ENCODE results near the gene RGMA. TPM values are rescaled to one million over a fixed set of nuclear protein-coding genes. Genes with fewer than 3 reads are reported as not detected.

Gene RGMA
- total RNA-seq, 1 experiment from 2014 or later: 1.3 TPM

- H3K4me2 ChIP-seq (ENCODE audit: low read length): no peak overlapping the region
- POLR2A ChIA-PET (ENCODE audit: unreplicated experiment): no interaction called here
- no peaks in the 10 kb centered on the region for H3K36me3 ChIP-seq (ENCODE audit: low read depth, low read length)
- no peak overlapping the region for H3K9ac ChIP-seq (ENCODE audit: low read length)
- H3K9me3 ChIP-seq (ENCODE audit: low read length): no peaks in the 10 kb centered on the region
- intact Hi-C loops (cut with micrococcal nuclease): no loop called here
- H3K9me2 ChIP-seq (replicated peaks; ENCODE audit: low read length): no peaks in the 10 kb centered on the region
- no peak for DNase-seq
- H3F3A ChIP-seq (ENCODE audit: low read length, unreplicated experiment): no peaks in the 10 kb centered on the region
- H3K79me2 ChIP-seq (ENCODE audit: low read length): no peaks in the 10 kb centered on the region
- H4K20me1 ChIP-seq (ENCODE audit: low read length): no peaks in the 10 kb centered on the region
- BruUV-seq (replicated peaks): no TSS peak
- H2AFZ ChIP-seq (ENCODE audit: low read length): no peak overlapping the region
- TF ChIP-seq EZH2phosphoT487 (IDR thresholded peaks at IDR 0.05; ENCODE audit: borderline replicate concordance, low read length) (no peak), EZH2 (IDR thresholded peaks at IDR 0.05; ENCODE audit: low read length, unreplicated experiment) (no peak)
- TF ChIP-seq, protein P1, sequence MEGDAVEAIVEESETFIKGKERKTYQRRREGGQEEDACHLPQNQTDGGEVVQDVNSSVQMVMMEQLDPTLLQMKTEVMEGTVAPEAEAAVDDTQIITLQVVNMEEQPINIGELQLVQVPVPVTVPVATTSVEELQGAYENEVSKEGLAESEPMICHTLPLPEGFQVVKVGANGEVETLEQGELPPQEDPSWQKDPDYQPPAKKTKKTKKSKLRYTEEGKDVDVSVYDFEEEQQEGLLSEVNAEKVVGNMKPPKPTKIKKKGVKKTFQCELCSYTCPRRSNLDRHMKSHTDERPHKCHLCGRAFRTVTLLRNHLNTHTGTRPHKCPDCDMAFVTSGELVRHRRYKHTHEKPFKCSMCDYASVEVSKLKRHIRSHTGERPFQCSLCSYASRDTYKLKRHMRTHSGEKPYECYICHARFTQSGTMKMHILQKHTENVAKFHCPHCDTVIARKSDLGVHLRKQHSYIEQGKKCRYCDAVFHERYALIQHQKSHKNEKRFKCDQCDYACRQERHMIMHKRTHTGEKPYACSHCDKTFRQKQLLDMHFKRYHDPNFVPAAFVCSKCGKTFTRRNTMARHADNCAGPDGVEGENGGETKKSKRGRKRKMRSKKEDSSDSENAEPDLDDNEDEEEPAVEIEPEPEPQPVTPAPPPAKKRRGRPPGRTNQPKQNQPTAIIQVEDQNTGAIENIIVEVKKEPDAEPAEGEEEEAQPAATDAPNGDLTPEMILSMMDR (conservative IDR thresholded peaks at IDR 0.05; ENCODE audit: low read depth, low read length): no peak
- no peaks in the 10 kb centered on the region for H3K4me1 ChIP-seq (ENCODE audit: insufficient read depth, low read length)
- no peak overlapping the region for H3K4me3 ChIP-seq (ENCODE audit: low read length)
- no peak for ATAC-seq
- H3K27me3 ChIP-seq (ENCODE audit: low read length): peaks cover 90% of the 10 kb centered on the region
- CTCF ChIA-PET: no interaction called here
- no peak overlapping the region for H3K27ac ChIP-seq (ENCODE audit: low read length)
Measured at GRCh38 chr15:93080451-93080850, 8.6 kb downstream of the RGMA start.

GRCh38 chr15:93076875-93077274, 12.1 kb downstream of the RGMA start:
- DNase-seq: no peak
- no TSS peak for BruUV-seq (replicated peaks)
- no peak for ATAC-seq
- ChIA-PET POLR2A (ENCODE audit: unreplicated experiment) (no interaction called here), CTCF (no interaction called here)
- H3K79me2 ChIP-seq (ENCODE audit: low read length): no peaks in the 10 kb centered on the region
- no peaks in the 10 kb centered on the region for H3K9me3 ChIP-seq (ENCODE audit: low read length)
- no peak overlapping the region for H3K9ac ChIP-seq (ENCODE audit: low read length)
- H3K36me3 ChIP-seq (ENCODE audit: low read depth, low read length): no peaks in the 10 kb centered on the region
- H2AFZ ChIP-seq (ENCODE audit: low read length): no peak overlapping the region
- H3K27me3 ChIP-seq (ENCODE audit: low read length): peaks cover 84% of the 10 kb centered on the region
- H3K4me3 ChIP-seq (ENCODE audit: low read length): no peak overlapping the region
- H3K4me1 ChIP-seq (ENCODE audit: insufficient read depth, low read length): peaks cover 1% of the 10 kb centered on the region; the same call in 1 of the 2 replicates
- H4K20me1 ChIP-seq (ENCODE audit: low read length): no peaks in the 10 kb centered on the region
- TF ChIP-seq, protein P1 (conservative IDR thresholded peaks at IDR 0.05; ENCODE audit: low read depth, low read length): no peak
- TF ChIP-seq EZH2 (IDR thresholded peaks at IDR 0.05; ENCODE audit: low read length, unreplicated experiment) (no peak), EZH2phosphoT487 (IDR thresholded peaks at IDR 0.05; ENCODE audit: borderline replicate concordance, low read length) (no peak)
- H3K4me2 ChIP-seq (ENCODE audit: low read length): no peak overlapping the region
- H3K27ac ChIP-seq (ENCODE audit: low read length): no peak overlapping the region
- no peaks in the 10 kb centered on the region for H3F3A ChIP-seq (ENCODE audit: low read length, unreplicated experiment)
- intact Hi-C loops (cut with micrococcal nuclease): no loop called here
- no peaks in the 10 kb centered on the region for H3K9me2 ChIP-seq (replicated peaks; ENCODE audit: low read length)

- H3K27me3 ChIP-seq (ENCODE audit: low read length): peaks cover 84% of the 10 kb centered on the region
- no peak overlapping the region for H2AFZ ChIP-seq (ENCODE audit: low read length)
- H3K9ac ChIP-seq (ENCODE audit: low read length): no peak overlapping the region
- no peaks in the 10 kb centered on the region for H3F3A ChIP-seq (ENCODE audit: low read length, unreplicated experiment)
- H3K27ac ChIP-seq (ENCODE audit: low read length): no peak overlapping the region
- H3K4me2 ChIP-seq (ENCODE audit: low read length): no peak overlapping the region
- no peaks in the 10 kb centered on the region for H3K36me3 ChIP-seq (ENCODE audit: low read depth, low read length)
- ChIA-PET CTCF (no interaction called here), POLR2A (ENCODE audit: unreplicated experiment) (no interaction called here)
- intact Hi-C loops (cut with micrococcal nuclease): no loop called here
- H4K20me1 ChIP-seq (ENCODE audit: low read length): no peaks in the 10 kb centered on the region
- ATAC-seq (no peak), DNase-seq (no peak)
- no peaks in the 10 kb centered on the region for H3K9me2 ChIP-seq (replicated peaks; ENCODE audit: low read length)
- H3K9me3 ChIP-seq (ENCODE audit: low read length): no peaks in the 10 kb centered on the region
- H3K4me3 ChIP-seq (ENCODE audit: low read length): no peak overlapping the region
- H3K4me1 ChIP-seq (ENCODE audit: insufficient read depth, low read length): peaks cover 6% of the 10 kb centered on the region; the same call in 1 of the 2 replicates
- no peaks in the 10 kb centered on the region for H3K79me2 ChIP-seq (ENCODE audit: low read length)
- BruUV-seq (replicated peaks): no TSS peak
- no peak for TF ChIP-seq EZH2phosphoT487 (IDR thresholded peaks at IDR 0.05; ENCODE audit: borderline replicate concordance, low read length)
- TF ChIP-seq EZH2 (IDR thresholded peaks at IDR 0.05; ENCODE audit: low read length, unreplicated experiment): no peak
- TF ChIP-seq, protein P1 (conservative IDR thresholded peaks at IDR 0.05; ENCODE audit: low read depth, low read length): no peak
Measured at GRCh38 chr15:93076217-93076616, 12.8 kb downstream of the RGMA start.

All from PC-3 (cell line).